SK-N-SH (cell line): ENCODE results near the gene NFATC3. TPM values are rescaled to one million over a fixed set of nuclear protein-coding genes. Genes with fewer than 3 reads are reported as not detected.
A peak's percentile ranks its signal among the peaks of the same experiment; 100 is the strongest.

Source experiments
- CTCF ChIA-PET: fragments of 300-600, 350-600 bp; formaldehyde crosslinking; extraction: SDS; loops from one replicate; lab custom pipeline; 2021; lab: Yijun Ruan, JAX
- POLR2A ChIA-PET: fragments of 350-600 bp; sonication (Branson Sonifier 250); formaldehyde crosslinking; extraction: SDS; loops from one replicate; lab custom pipeline; 2020; ENCODE audit warnings: antibody characterized with exemption, inconsistent platforms; lab: Yijun Ruan, JAX
- DNase-seq: peaks from one replicate; pipeline ENCODE4 v3.0.0; 2012
- H2AFZ ChIP-seq: fragments of 200-600 bp; sonication (generic); 2 replicates; pipeline ENCODE4 v1.8.1; 2016; ENCODE audit warnings: antibody characterized with exemption, mild to moderate bottlenecking, low read depth
- H3F3A ChIP-seq: fragments of 200-600 bp; sonication (generic); replicated peaks from 2 replicates; pipeline ENCODE3; 2016; ENCODE audit warnings: antibody characterized with exemption, mild to moderate bottlenecking; ENCODE audit not compliant: insufficient read depth
- H3K27ac ChIP-seq, 2 experiments: fragments of 200-500 bp in 1 of 2; fragments of 200-600 bp in 1 of 2; sonication (Bioruptor generic) in 1 of 2; sonication (generic), shearing (Covaris generic) in 1 of 2; 2 replicates each; pipeline versions ENCODE4 v1.5.1 to v1.6.1; 2014 to 2016; ENCODE audit warnings: low read depth in 2 of 2, inconsistent platforms in 1 of 2, low read length in 1 of 2, mild to moderate bottlenecking in 1 of 2, mixed read lengths in 1 of 2
- H3K27me3 ChIP-seq: fragments of 200-600 bp; sonication (generic), shearing (Covaris generic); 2 replicates; pipeline ENCODE4 v1.6.1; 2016; ENCODE audit warnings: mixed run types; ENCODE audit not compliant: insufficient read depth
- H3K36me3 ChIP-seq, 2 experiments: fragments of 200-500 bp in 1 of 2; fragments of 200-600 bp in 1 of 2; sonication (Bioruptor generic) in 1 of 2; sonication (generic) in 1 of 2; replicated peaks in 1 of 2; 2 replicates each; pipeline versions ENCODE3 to v1.5.1; 2014 to 2016; ENCODE audit warnings: low read length in 1 of 2, mild to moderate bottlenecking in 1 of 2; ENCODE audit not compliant: insufficient read depth in 2 of 2, control insufficient read depth in 1 of 2
- H3K4me1 ChIP-seq, 2 experiments: fragments of 200-500 bp in 1 of 2; fragments of 200-600 bp in 1 of 2; sonication (Bioruptor generic) in 1 of 2; sonication (generic), shearing (Covaris generic) in 1 of 2; 2 replicates each; pipeline versions ENCODE4 v1.5.1 to v1.6.1; 2014 to 2016; ENCODE audit warnings: low read depth in 1 of 2, low read length in 1 of 2, mixed run types in 1 of 2; ENCODE audit not compliant: insufficient read depth in 2 of 2, control insufficient read depth in 1 of 2
- H3K4me2 ChIP-seq: fragments of 200-600 bp; sonication (generic), shearing (Covaris generic); 2 replicates; pipeline ENCODE4 v1.6.1; 2017; ENCODE audit warnings: mixed run types
- H3K4me3 ChIP-seq, 2 experiments: fragments of 200-500 bp in 1 of 2; fragments of 200-600 bp in 1 of 2; sonication (Bioruptor generic) in 1 of 2; sonication (generic), shearing (Covaris generic) in 1 of 2; 2 replicates each; pipeline versions ENCODE4 v1.5.1 to v1.8.1; 2014 to 2016; ENCODE audit warnings: low read depth in 2 of 2, inconsistent platforms in 1 of 2, low read length in 1 of 2, mild to moderate bottlenecking in 1 of 2, mixed read lengths in 1 of 2, moderate library complexity in 1 of 2
- H3K79me2 ChIP-seq: fragments of 200-600 bp; sonication (generic); 2 replicates; pipeline ENCODE4 v1.8.1; 2017; ENCODE audit warnings: mild to moderate bottlenecking; ENCODE audit not compliant: insufficient read depth
- H3K9ac ChIP-seq: fragments of 200-600 bp; sonication (generic); 2 replicates; pipeline ENCODE4 v1.6.1; 2017; ENCODE audit warnings: mixed run types
- H3K9me2 ChIP-seq: fragments of 200-600 bp; sonication (generic); 2 replicates; pipeline ENCODE4 v1.6.1; 2017; ENCODE audit warnings: mixed run types
- H3K9me3 ChIP-seq: fragments of 200-600 bp; sonication (generic); 2 replicates; pipeline ENCODE4 v1.6.1; 2017; ENCODE audit warnings: mixed run types, mild to moderate bottlenecking, moderate library complexity
- H4K20me1 ChIP-seq: fragments of 200-600 bp; sonication (generic); 2 replicates; pipeline ENCODE4 v1.6.1; 2017; ENCODE audit warnings: mild to moderate bottlenecking, mixed run types; ENCODE audit not compliant: insufficient read depth
- CTCF ChIP-seq: fragments of 200-600 bp; sonication (generic); IDR thresholded peaks from 2 replicates; pipeline ENCODE4 v1.6.1; 2017; ENCODE audit warnings: antibody characterized with exemption, mild to moderate bottlenecking, moderate library complexity
- ELF1 ChIP-seq: IDR thresholded peaks from 2 replicates; pipeline ENCODE4 v1.4.0; 2012
- EP300 ChIP-seq, 2 experiments: IDR thresholded peaks; 2 replicates each; pipeline versions ENCODE4 v1.4.0 to v1.6.1; 2012; ENCODE audit warnings: borderline replicate concordance in 1 of 2, low read depth in 1 of 2, low read length in 1 of 2
- EZH2phosphoT487 ChIP-seq: fragments of 200-600 bp; sonication (generic); IDR thresholded peaks from 2 replicates; pipeline ENCODE4 v1.6.1; 2017; ENCODE audit warnings: low read depth, mixed run types, mild to moderate bottlenecking, antibody characterized with exemption, moderate library complexity, borderline replicate concordance
- FOSL2 ChIP-seq: IDR thresholded peaks from 2 replicates; pipeline ENCODE4 v1.4.0; 2012; ENCODE audit warnings: low read depth, mild to moderate bottlenecking, moderate library complexity, borderline replicate concordance
- FOXJ3 ChIP-seq: sonication (generic); formaldehyde crosslinking; IDR thresholded peaks from 2 replicates; pipeline ENCODE4 v1.5.1; 2020; ENCODE audit warnings: mild to moderate bottlenecking, missing genetic modification reagents
- IRF3 ChIP-seq: fragments of 150-350 bp; IDR thresholded peaks from 2 replicates; pipeline ENCODE4 v1.6.1; 2016; ENCODE audit warnings: mild to moderate bottlenecking, low read depth, low read length
- MEF2A ChIP-seq: IDR thresholded peaks from 2 replicates; pipeline ENCODE4 v1.4.0; 2012; ENCODE audit warnings: low read depth, borderline replicate concordance
- NFIC ChIP-seq: IDR thresholded peaks from 2 replicates; pipeline ENCODE4 v1.4.0; 2012; ENCODE audit warnings: borderline replicate concordance
- POLR2AphosphoS5 ChIP-seq: IDR thresholded peaks from 2 replicates; pipeline ENCODE4 v1.6.1; 2012; ENCODE audit warnings: low read depth, low read length
- RCOR1 ChIP-seq: fragments of 150-350 bp; IDR thresholded peaks from 2 replicates; pipeline ENCODE4 v1.6.1; 2017; ENCODE audit warnings: antibody characterized with exemption, low read length
- RXRA ChIP-seq: IDR thresholded peaks from 2 replicates; pipeline ENCODE4 v1.4.0; 2012; ENCODE audit warnings: low read depth, mild to moderate bottlenecking, borderline replicate concordance
- SIN3A ChIP-seq: IDR thresholded peaks from 2 replicates; pipeline ENCODE4 v1.6.1; 2012; ENCODE audit warnings: low read depth, mild to moderate bottlenecking, low read length, moderate library complexity, borderline replicate concordance
- TAF1 ChIP-seq: IDR thresholded peaks from 2 replicates; pipeline ENCODE4 v1.6.1; 2012; ENCODE audit warnings: low read depth, mild to moderate bottlenecking, low read length, moderate library complexity, borderline replicate concordance
- USF2 ChIP-seq: fragments of 150-350 bp; IDR thresholded peaks from 2 replicates; pipeline ENCODE4 v1.6.1; 2017; ENCODE audit warnings: antibody characterized with exemption, low read length, low read depth, borderline replicate concordance
- ZBTB33 ChIP-seq: IDR thresholded peaks from 2 replicates; pipeline ENCODE4 v1.4.0; 2012; ENCODE audit warnings: low read depth, borderline replicate concordance
- WGBS: methylation state at CpG from one replicate; pipeline ENCODE4 v1.1.6; 2017; ENCODE audit warnings: low lambda C conversion rate; 5-methylcytosine and 5-hydroxymethylcytosine counted together
- polyA plus RNA-seq, 3 experiments: library from polyadenylated mRNA; depleted of rRNA; stranded (reverse); fragments of >200 nt; gene quantifications; 2 replicates each; pipeline ENCODE4 v1.2.3, GENCODE V29; 2012

The NFATC3 gene
- polyA plus RNA-seq, 1 of the 3 experiments (the other 2 are of a cell fraction), result 5.7 TPM

GRCh38 chr16:68265078-68265920 lies 180.1 kb downstream of the NFATC3 start:
- Histone ChIP-seq H4K20me1 (peaks cover 8% of the 10 kb centered on the region), H3K79me2 (peaks cover 58% of the 10 kb centered on the region), H3K36me3 (peaks cover 4 to 9% of the 10 kb centered on the region in 2 experiments), H3K4me3 (peak overlapping the region; percentile 65 to 80), H3K9me3 (no peaks in the 10 kb centered on the region), H2AFZ (peak overlapping the region; percentile 77), H3K4me1 (peaks cover 0 to 4% of the 10 kb centered on the region in 2 experiments; a peak in 2 of 4 replicates), H3K9me2 (no peaks in the 10 kb centered on the region), H3K4me2 (peak overlapping the region; percentile 91), H3K27me3 (no peaks in the 10 kb centered on the region), H3K27ac (peak overlapping the region; percentile 87 to 89)
- peak; percentile 56 for DNase-seq
- CTCF ChIA-PET, result interaction anchor here (1.9 to 13.8 kb wide), 4 partner anchors 9 to 171 kb away, joined by 5 to 355 read pairs (median 45); no protein-coding TSS in a partner anchor
- TF ChIP-seq FOSL2 (peak; percentile 43; the same call in 1 of the 2 replicates), EP300 (IDR thresholded peaks at IDR 0.05; ENCODE audit: borderline replicate concordance in 1 of 2, low read depth in 1 of 2, low read length in 1 of 2) (no peak), SIN3A (0 out of 2 replicates have a peak, but pooled peaks have one; percentile 12)
- TF ChIP-seq, all 33 proteins: peak for 2
- peak overlapping the region; percentile 91 for H3K9ac ChIP-seq
- WGBS, result 17% methylated on average over 22 of the region's 23 CpGs
- H3F3A ChIP-seq, result peaks cover 22% of the 10 kb centered on the region
- POLR2A ChIA-PET, result no interaction called here

GRCh38 chr16:68267612-68268405 lies 182.6 kb downstream of the NFATC3 start:
- no peaks in the 10 kb centered on the region for H3K27me3 ChIP-seq
- H3K4me3 ChIP-seq, result no peak overlapping the region
- H3K9me2 ChIP-seq, result no peaks in the 10 kb centered on the region
- H3K79me2 ChIP-seq, result peaks cover 83% of the 10 kb centered on the region
- H3K36me3 ChIP-seq, result peaks cover 0 to 9% of the 10 kb centered on the region in 2 experiments
- peaks cover 22% of the 10 kb centered on the region for H3F3A ChIP-seq
- no peak overlapping the region for H2AFZ ChIP-seq
- H3K27ac ChIP-seq, result no peak overlapping the region
- DNase-seq, result no peak
- H3K4me2 ChIP-seq, result no peak overlapping the region
- POLR2A ChIA-PET, result no interaction called here
- CTCF ChIA-PET, result interaction anchor here (0.8 to 13.8 kb wide), 4 partner anchors 16 to 174 kb away, joined by 3 to 355 read pairs (median 4); no protein-coding TSS in a partner anchor
- peaks cover 19% of the 10 kb centered on the region for H4K20me1 ChIP-seq
- no peak overlapping the region for H3K9ac ChIP-seq
- no peaks in the 10 kb centered on the region for H3K9me3 ChIP-seq
- WGBS, result 90% methylated on average over 6 of the region's 6 CpGs
- peaks cover 0 to 4% of the 10 kb centered on the region in 2 experiments; a peak in 2 of 4 replicates for H3K4me1 ChIP-seq
- TF ChIP-seq MEF2A, result no peak
- no peak for TF ChIP-seq USF2
- no peak for TF ChIP-seq FOXJ3 (CRISPR knock-in tag)
- no peak for TF ChIP-seq NFIC
- no peak for TF ChIP-seq ZBTB33
- TF ChIP-seq RCOR1, result no peak
- no peak for TF ChIP-seq IRF3
- TF ChIP-seq RXRA, result no peak
- TF ChIP-seq FOSL2, result no peak
- TF ChIP-seq POLR2AphosphoS5, result no peak
- no peak for TF ChIP-seq EZH2phosphoT487
- TF ChIP-seq ELF1, result no peak
- no peak for TF ChIP-seq CTCF
- TF ChIP-seq SIN3A, result no peak
- TF ChIP-seq TAF1, result no peak
